HG03460 (cell line): ENCODE data around the gene VIPR2.
"Not testable (repeated sequence)": the region's sequence is repeated elsewhere in the genome, so short reads cannot be mapped to it uniquely, and the experiment has no call there.

Source experiments
- ATAC-seq: cut with Tn5 transposase; IDR thresholded peaks from one replicate; pipeline ENCODE4 v1.9.1; 2021; ENCODE audit not compliant: unreplicated experiment

Gene VIPR2

GRCh38 chr7:159013825-159014289, 130.8 kb downstream of the VIPR2 start:
- ATAC-seq = no peak

- no peak for ATAC-seq
Measured at GRCh38 chr7:159013181-159013690, 131.4 kb downstream of the VIPR2 start.

- ATAC-seq = no peak
Measured at GRCh38 chr7:159012353-159013069, 132.2 kb downstream of the VIPR2 start.

GRCh38 chr7:159011722-159012022, 133.0 kb downstream of the VIPR2 start:
- no peak for ATAC-seq

- no peak for ATAC-seq
Measured at GRCh38 chr7:159010937-159011721, 133.5 kb downstream of the VIPR2 start.

GRCh38 chr7:159010411-159010810, 134.3 kb downstream of the VIPR2 start:
- ATAC-seq = no peak

GRCh38 chr7:159009951-159010350, 134.7 kb downstream of the VIPR2 start:
- ATAC-seq = no peak

- no peak for ATAC-seq
Measured at GRCh38 chr7:159008417-159008816, 136.2 kb downstream of the VIPR2 start.

GRCh38 chr7:159007996-159008389, 136.7 kb downstream of the VIPR2 start:
- ATAC-seq = no peak

GRCh38 chr7:159007364-159007995, 137.2 kb downstream of the VIPR2 start:
- no peak for ATAC-seq

GRCh38 chr7:159006610-159007130, 138.0 kb downstream of the VIPR2 start:
- ATAC-seq = no peak

- ATAC-seq = not testable (repeated sequence)
Measured at GRCh38 chr7:159006022-159006609, 138.6 kb downstream of the VIPR2 start.

- no peak for ATAC-seq
Measured at GRCh38 chr7:159005618-159006017, 139.0 kb downstream of the VIPR2 start.

- no peak for ATAC-seq
Measured at GRCh38 chr7:159004411-159004810, 140.3 kb downstream of the VIPR2 start.

GRCh38 chr7:159001811-159002210, 142.9 kb downstream of the VIPR2 start:
- no peak for ATAC-seq

GRCh38 chr7:159000859-159001435, 143.7 kb downstream of the VIPR2 start:
- no peak for ATAC-seq

- no peak for ATAC-seq
Measured at GRCh38 chr7:159000070-159000469, 144.6 kb downstream of the VIPR2 start.

- ATAC-seq = no peak
Measured at GRCh38 chr7:158999496-158999895, 145.2 kb downstream of the VIPR2 start.

GRCh38 chr7:158998261-158998660, 146.4 kb downstream of the VIPR2 start:
- ATAC-seq = not testable (repeated sequence)

GRCh38 chr7:158997471-158997870, 147.2 kb downstream of the VIPR2 start:
- ATAC-seq = no peak

- no peak for ATAC-seq
Measured at GRCh38 chr7:158997110-158997453, 147.6 kb downstream of the VIPR2 start.
